Keratinocyte (primary cell): ENCODE measurements around the gene NPAS3.

Experiments
- EZH2 ChIP-seq: IDR thresholded peaks from one replicate; pipeline ENCODE4 v1.6.1; 2012; ENCODE audit warnings: inconsistent platforms, mild to moderate bottlenecking, low read length, moderate library complexity
- TF ChIP-seq, protein P1 (sequence below), 3 experiments: IDR thresholded peaks in 1 of 3; conservative IDR thresholded peaks in 1 of 3; optimal IDR thresholded peaks in 1 of 3; 2 replicates in 2 of 3; 3 replicates in 1 of 3; pipeline versions ENCODE3 to v1.5.1; 2011; ENCODE audit warnings: low read length in 3 of 3, mild to moderate bottlenecking in 3 of 3, moderate library complexity in 2 of 3, control low read depth in 1 of 3, inconsistent platforms in 1 of 3; ENCODE audit not compliant: insufficient read depth in 2 of 3; ENCODE audit errors: extremely low read depth in 1 of 3

DNA sequence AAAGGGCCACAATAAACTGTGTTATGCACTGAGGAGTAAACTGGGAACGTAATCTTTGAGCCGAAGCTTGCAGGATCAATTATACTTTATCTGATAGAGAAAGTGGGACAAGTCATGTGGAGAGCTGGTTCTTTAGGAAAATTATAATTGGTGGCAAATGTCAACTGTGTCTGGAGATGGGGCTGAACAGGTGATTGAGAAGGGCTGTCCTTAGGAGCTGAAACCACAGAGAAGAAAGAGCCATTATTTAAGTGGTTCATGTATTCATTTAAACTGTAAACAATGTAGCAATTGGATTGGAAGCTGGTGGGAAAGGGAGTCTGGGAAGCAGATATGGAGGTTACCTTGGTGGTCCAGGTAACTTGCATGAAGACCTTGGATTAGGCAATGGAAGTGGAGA is 193.1 kb downstream of the NPAS3 start:
- TF ChIP-seq, protein P1, sequence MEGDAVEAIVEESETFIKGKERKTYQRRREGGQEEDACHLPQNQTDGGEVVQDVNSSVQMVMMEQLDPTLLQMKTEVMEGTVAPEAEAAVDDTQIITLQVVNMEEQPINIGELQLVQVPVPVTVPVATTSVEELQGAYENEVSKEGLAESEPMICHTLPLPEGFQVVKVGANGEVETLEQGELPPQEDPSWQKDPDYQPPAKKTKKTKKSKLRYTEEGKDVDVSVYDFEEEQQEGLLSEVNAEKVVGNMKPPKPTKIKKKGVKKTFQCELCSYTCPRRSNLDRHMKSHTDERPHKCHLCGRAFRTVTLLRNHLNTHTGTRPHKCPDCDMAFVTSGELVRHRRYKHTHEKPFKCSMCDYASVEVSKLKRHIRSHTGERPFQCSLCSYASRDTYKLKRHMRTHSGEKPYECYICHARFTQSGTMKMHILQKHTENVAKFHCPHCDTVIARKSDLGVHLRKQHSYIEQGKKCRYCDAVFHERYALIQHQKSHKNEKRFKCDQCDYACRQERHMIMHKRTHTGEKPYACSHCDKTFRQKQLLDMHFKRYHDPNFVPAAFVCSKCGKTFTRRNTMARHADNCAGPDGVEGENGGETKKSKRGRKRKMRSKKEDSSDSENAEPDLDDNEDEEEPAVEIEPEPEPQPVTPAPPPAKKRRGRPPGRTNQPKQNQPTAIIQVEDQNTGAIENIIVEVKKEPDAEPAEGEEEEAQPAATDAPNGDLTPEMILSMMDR (optimal IDR thresholded peaks at IDR 0.05 in 1 of 3, IDR thresholded peaks at IDR 0.05 in 1 of 3, conservative IDR thresholded peaks at IDR 0.05 in 1 of 3; ENCODE audit: extremely low read depth in 1 of 3, insufficient read depth in 2 of 3, low read length in 3 of 3) = no peak
- TF ChIP-seq EZH2 = no peak
